Sigmoid colon (tissue), 7 donors: Measurements from ENCODE around the gene TSPAN4. TPM values are rescaled to one million over a fixed set of nuclear protein-coding genes. Genes with fewer than 3 reads are reported as not detected.
A peak's percentile ranks its signal among the peaks of the same experiment; 100 is the strongest.

ENCODE experiments used
- DNase-seq: peaks from one replicate; pipeline ENCODE4 v3.0.0-alpha.2; 2019
- H3K27ac ChIP-seq, 4 donors: fragments of 200-600 bp; sonication (generic); one replicate each; pipeline ENCODE4 v1.5.1; 2016 to 2019; ENCODE audit warnings: mild to moderate bottlenecking in 1 of 4
- H3K27me3 ChIP-seq, 3 donors: fragments of 200-600 bp; sonication (generic); one replicate each; pipeline ENCODE4 v1.5.1; 2019; ENCODE audit warnings: mild to moderate bottlenecking in 1 of 3
- H3K36me3 ChIP-seq, 4 donors: fragments of 200-600 bp; sonication (generic); one replicate each; pipeline ENCODE4 v1.5.1; 2016 to 2019
- H3K4me1 ChIP-seq, 4 donors: fragments of 200-600 bp; sonication (generic); one replicate each; pipeline ENCODE4 v1.5.1; 2017 to 2019
- H3K4me3 ChIP-seq, 4 donors: fragments of 200-600 bp; sonication (generic); one replicate each; pipeline ENCODE4 v1.5.1; 2017 to 2019; ENCODE audit warnings: mild to moderate bottlenecking in 2 of 4, moderate library complexity in 1 of 4
- H3K9me3 ChIP-seq, 4 donors: fragments of 200-600 bp in 3 of 4; sonication (generic) in 3 of 4; one replicate each; pipeline versions ENCODE4 v1.5.1 to v1.6.1; 2013 to 2019
- CTCF ChIP-seq, 4 experiments: fragments of 450-650 bp in 3 of 4; fragments of 200-600 bp in 1 of 4; IDR thresholded peaks; one replicate each; pipeline ENCODE4 v1.5.1; 2016 to 2019; ENCODE audit warnings: antibody characterized with exemption in 4 of 4, mild to moderate bottlenecking in 3 of 4, moderate library complexity in 2 of 4
- EP300 ChIP-seq, 4 donors: sonication (generic); formaldehyde crosslinking; IDR thresholded peaks; one replicate each; pipeline ENCODE4 v1.6.1; 2017; ENCODE audit warnings: antibody characterized with exemption in 4 of 4
- POLR2A ChIP-seq, 2 donors: fragments of 450-650 bp; IDR thresholded peaks; one replicate each; pipeline ENCODE4 v1.6.1; 2016; ENCODE audit warnings: antibody characterized with exemption in 2 of 2, mild to moderate bottlenecking in 2 of 2, moderate library complexity in 2 of 2
- POLR2AphosphoS5 ChIP-seq, 4 donors: sonication (generic); formaldehyde crosslinking; IDR thresholded peaks; one replicate each; pipeline ENCODE4 v1.6.1; 2017; ENCODE audit warnings: antibody characterized with exemption in 4 of 4
- WGBS, 2 donors: extraction: QIAGEN DNeasy Blood & Tissue Kit; methylation state at CpG; one replicate each; pipeline ENCODE4 v1.1.7; 2013; 5-methylcytosine and 5-hydroxymethylcytosine counted together
- intact Hi-C: fragments of 100-400 bp; cut with DNase I; formaldehyde crosslinking; loops from one replicate; pipeline ENCODE4 v1.15.1; 2023
- polyA plus RNA-seq, 3 donors: library from polyadenylated mRNA; stranded (reverse); fragments of 200-250 nt; gene quantifications; one replicate each; pipeline ENCODE4 v1.2.3, GENCODE V29; 2013
- total RNA-seq, 4 donors: library from RNA; depleted of rRNA; stranded (reverse); fragments of >200 nt; gene quantifications; one replicate each; pipeline ENCODE4 v1.1.0, GENCODE V29; 2016
- donor health status: healthy with polysubstance abuse.
- donor health status: Bipolar disorder and iron deficiency.
- donor health status: healthy.

Gene TSPAN4
- total and polyA plus RNA-seq, 7 donors = 8.8 to 92.7 (median 79.2) TPM

DNA sequence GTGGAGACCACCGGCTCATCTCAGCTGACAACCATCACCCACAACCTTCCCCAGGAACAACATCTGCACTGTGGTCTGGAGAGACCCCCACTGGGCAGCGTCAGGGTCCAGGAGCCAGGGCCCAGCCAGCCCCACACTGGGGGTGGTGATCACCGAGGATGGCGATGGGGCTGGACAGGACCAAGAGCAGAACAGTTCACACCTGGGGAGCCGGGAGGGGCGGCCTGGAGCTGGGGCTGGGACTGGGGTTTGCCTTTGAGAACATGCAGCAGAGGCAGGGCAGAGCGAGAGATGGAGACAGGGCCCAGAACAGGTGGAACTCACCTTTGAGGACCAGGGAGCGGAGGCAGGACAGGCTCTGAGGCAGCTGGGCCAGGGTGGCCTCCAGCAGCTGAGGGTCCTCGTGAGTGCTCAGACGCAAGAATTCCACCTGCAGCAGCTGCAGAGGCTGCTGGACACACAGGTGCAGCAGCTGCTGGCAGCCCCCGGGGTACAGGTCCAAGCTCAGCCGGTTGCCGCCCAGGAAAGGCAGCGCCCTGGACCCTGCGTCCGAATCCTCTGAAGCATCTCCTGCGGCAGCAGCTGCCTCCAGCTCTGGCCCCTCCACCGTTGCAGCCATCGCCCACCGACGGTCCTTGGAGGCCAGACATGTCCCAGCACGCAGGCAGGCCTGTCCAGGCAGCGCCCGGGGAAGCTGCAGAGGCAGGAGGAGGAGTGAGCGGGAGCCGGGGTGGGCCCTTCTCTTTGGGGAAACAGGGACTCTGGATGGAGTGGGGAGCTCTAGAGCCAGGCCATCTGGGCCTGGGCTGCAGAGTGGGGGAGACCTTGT lies 38.7 kb upstream of the TSPAN4 start:
- H3K9me3 ChIP-seq = no peaks in the 10 kb centered on the region
- peak overlapping the region in 3 of 4 donors; percentile 88 to 93 (median 88) for H3K27ac ChIP-seq
- peaks cover 0 to 34% (median 28%) of the 10 kb centered on the region in 4 donors for H3K4me1 ChIP-seq
- H3K4me3 ChIP-seq = peak overlapping the region in 2 of 4 donors; percentile 65 to 69
- 40 to 55% methylated on average over 26 of the region's 26 CpGs for WGBS, 2 donors
- no peak for TF ChIP-seq POLR2AphosphoS5 (IDR thresholded peaks at IDR 0.05)
- no peak for TF ChIP-seq EP300 (IDR thresholded peaks at IDR 0.05)
- TF ChIP-seq POLR2A (IDR thresholded peaks at IDR 0.05) = no peak
- DNase-seq = no peak
- peaks cover 0 to 38% (median 3%) of the 10 kb centered on the region in 4 donors for H3K36me3 ChIP-seq
- intact Hi-C loops = no loop called here
- no peaks in the 10 kb centered on the region for H3K27me3 ChIP-seq

DNA sequence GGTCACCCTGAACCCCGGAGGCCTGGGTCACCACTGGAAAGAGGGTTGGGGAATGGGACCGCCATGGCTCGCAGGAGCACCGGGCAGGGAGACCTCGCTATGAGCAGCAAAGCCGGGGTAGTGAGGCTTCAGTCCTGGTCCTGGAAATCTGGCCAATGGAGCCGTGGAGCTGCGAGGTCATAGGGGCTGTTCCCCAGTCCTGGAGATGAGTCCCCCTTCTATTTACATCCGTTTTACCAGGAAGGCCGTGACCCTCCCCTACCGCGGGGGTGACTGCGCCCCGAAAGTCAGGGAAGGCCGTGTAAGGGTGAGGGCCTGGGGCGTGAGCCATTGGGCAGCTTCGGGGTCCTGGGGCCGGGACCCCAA lies 38.1 kb upstream of the TSPAN4 start:
- H3K4me1 ChIP-seq = peaks cover 0 to 34% (median 28%) of the 10 kb centered on the region in 4 donors
- no peaks in the 10 kb centered on the region for H3K9me3 ChIP-seq
- no peaks in the 10 kb centered on the region for H3K27me3 ChIP-seq
- peak overlapping the region; percentile 36 to 69 (median 58) for H3K4me3 ChIP-seq
- DNase-seq = no peak
- TF ChIP-seq POLR2A (IDR thresholded peaks at IDR 0.05) = no peak
- no peak for TF ChIP-seq POLR2AphosphoS5 (IDR thresholded peaks at IDR 0.05)
- no peak for TF ChIP-seq CTCF (IDR thresholded peaks at IDR 0.05)
- no peak for TF ChIP-seq EP300 (IDR thresholded peaks at IDR 0.05)
- WGBS, 2 donors = 2 to 3% methylated on average over 18 of the region's 18 CpGs
- peak overlapping the region; percentile 82 to 93 (median 88) for H3K27ac ChIP-seq
- H3K36me3 ChIP-seq = peaks cover 0 to 32% (median 1%) of the 10 kb centered on the region in 4 donors
- intact Hi-C loops = no loop called here

DNA sequence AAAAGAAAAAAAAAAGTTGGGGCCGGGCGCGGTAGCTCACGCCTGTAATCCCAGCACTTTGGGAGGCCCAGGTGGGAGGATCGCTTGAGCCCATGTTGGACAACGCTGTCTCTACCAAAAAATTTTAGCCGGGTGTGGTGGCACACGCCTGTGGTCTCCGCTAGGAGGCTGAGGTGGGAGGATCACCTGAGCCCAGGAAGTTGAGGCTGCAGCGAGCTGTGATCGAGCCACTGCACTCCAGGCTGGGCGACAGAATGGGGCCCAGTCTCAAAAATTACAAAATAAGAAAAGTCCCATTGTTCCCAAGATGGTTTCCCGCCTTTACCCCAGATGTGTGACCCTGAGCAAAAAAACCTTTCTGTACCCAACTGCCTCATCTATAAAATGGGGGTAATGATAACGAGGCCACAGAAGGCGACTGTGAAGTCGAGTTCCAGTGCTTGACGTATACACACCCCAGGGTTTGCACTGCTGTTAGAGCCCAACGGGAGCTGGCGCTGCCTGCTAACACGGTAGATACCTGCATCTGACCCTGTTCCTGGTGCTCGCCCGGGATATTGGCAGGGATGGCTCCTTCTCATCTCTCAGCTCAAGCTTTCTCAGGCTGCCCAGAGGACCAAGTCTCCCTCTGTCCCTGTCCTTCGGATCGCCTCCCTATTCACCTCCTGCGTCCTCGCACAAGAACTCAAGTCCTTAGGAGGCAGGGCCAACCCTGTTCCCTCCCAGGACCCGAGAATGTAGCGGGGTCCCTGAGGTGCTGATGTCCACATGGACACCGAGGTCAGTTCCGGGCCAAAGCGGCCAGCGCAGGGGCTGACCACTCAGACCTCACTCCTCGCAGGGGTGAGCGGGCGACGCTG lies 34.0 kb upstream of the TSPAN4 start:
- 24 to 29% methylated on average over 36 of the region's 36 CpGs for WGBS, 2 donors
- intact Hi-C loops = loop anchor here (1.0 kb wide), 1 partner anchor 11 kb away; no protein-coding TSS in a partner anchor

DNA sequence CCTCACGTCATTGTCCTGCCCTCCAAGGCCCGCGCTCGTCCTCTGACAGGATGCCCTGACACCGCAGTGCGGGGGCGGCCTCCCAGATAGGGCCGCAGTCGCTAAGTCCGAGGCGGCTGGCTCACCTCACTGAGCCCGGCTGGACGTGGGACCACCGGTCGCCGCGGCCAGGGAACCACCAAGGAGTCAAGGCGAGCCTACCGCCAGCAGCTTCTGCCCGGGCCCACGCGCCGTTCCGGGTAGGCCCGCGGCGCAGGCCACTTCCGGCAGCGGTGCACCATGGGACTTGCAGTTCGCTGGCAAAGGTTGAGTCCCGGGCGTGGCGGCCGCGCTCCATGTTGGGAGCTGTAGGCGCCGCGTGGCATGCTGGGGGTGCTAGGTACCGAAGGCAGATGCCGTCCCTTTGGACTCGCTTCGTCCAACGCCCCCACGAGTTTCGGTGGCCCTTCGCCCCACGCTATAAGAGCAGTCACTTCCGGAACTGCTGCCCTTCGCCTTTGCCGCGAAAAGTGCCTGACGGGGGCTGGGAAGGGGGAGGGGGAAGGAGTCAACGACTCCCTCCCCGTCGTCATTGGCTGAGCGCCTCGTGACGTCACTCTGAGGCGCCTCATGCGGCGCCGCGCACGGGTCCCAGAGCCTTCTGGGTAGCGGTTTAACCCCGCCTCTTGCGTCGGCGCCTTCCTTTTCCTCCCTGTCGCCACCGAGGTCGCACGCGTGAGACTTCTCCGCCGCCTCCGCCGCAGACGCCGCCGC lies 33.2 kb upstream of the TSPAN4 start, which contains the start of gene RPLP2:
RPLP2 (plus strand) TSS at position 681 of the 753 bp plus-strand sequence. CDS start 268 bp downstream, outside the sequence.
- TF ChIP-seq POLR2A (IDR thresholded peaks at IDR 0.05) (peak; percentile 90 to 91), CTCF (IDR thresholded peaks at IDR 0.05) (no peak), POLR2AphosphoS5 (IDR thresholded peaks at IDR 0.05) (peak; percentile 96 to 99 (median 97)), EP300 (IDR thresholded peaks at IDR 0.05) (peak in 2 of 4 donors; percentile 10 to 21)

More for the DNA sequence above, 34.0 kb upstream of the TSPAN4 start:
- DNase-seq = peak; percentile 93
- TF ChIP-seq EP300 (IDR thresholded peaks at IDR 0.05) = no peak
- no peak for TF ChIP-seq POLR2A (IDR thresholded peaks at IDR 0.05)
- no peak for TF ChIP-seq CTCF (IDR thresholded peaks at IDR 0.05)
- TF ChIP-seq POLR2AphosphoS5 (IDR thresholded peaks at IDR 0.05) = no peak
- Histone ChIP-seq H3K27ac (peak overlapping the region; percentile 91 to 97 (median 94)), H3K4me3 (peak overlapping the region; percentile 73 to 99 (median 93)), H3K9me3 (no peaks in the 10 kb centered on the region), H3K36me3 (peaks cover 19 to 25% (median 23%) of the 10 kb centered on the region in 4 donors), H3K4me1 (peaks cover 0 to 47% (median 43%) of the 10 kb centered on the region in 4 donors), H3K27me3 (no peaks in the 10 kb centered on the region)

More for the DNA sequence above, 33.2 kb upstream of the TSPAN4 start, which contains the start of gene RPLP2:
- Histone ChIP-seq H3K36me3 (peaks cover 22 to 33% (median 23%) of the 10 kb centered on the region in 4 donors), H3K4me3 (peak within 1 kb of the TSS; percentile 73 to 99 (median 93)), H3K27me3 (no peaks in the 10 kb centered on the region), H3K9me3 (no peaks in the 10 kb centered on the region), H3K27ac (peak within 1 kb of the TSS; percentile 91 to 97 (median 94)), H3K4me1 (peaks cover 0 to 39% (median 35%) of the 10 kb centered on the region in 4 donors)
- intact Hi-C loops = loop anchor here (1.0 kb wide), 1 partner anchor 12 kb away; no protein-coding TSS in a partner anchor
- WGBS, 2 donors = 0 to 1% methylated on average over 81 of the region's 81 CpGs
- peak; percentile 99 for DNase-seq
